ENCODE results near the gene SCN10A. TPM values are rescaled to one million over a fixed set of nuclear protein-coding genes. Genes with fewer than 3 reads are reported as not detected.

The SCN10A gene
- total and polyA plus RNA-seq, 9 of the 15 experiments (the other 6 are each of a cell fraction or from before 2014, with no cell fraction given) = not detected

DNA sequence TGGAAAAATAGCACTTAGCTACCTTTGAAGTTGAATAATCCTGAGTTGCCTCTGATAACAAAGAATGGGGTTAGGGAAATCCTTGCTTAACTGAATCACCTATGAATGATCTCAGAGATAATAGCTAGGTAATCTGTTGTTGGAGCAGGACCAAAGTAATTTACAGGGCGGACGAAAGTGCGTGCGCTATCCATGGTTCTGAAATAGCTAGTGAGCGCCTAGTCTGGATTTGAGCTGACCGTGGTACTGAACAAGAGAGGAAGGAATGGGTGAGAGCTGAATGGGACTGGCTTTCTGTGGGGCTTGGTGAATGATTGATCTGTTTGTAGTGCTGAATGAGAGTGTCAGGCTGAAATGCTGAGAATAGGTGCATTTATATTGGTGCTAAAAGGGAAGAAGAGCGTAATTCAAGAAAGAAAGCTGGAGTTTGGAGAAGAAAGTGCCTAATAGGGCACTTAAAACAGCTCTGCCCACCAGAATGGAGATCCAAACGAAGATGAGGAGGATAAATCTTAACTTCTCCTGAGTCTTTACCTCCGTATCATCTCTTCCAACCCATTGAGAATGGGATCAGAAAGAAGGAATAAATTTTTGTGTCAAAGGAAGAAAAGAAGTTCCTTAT, 10.1 kb downstream of the SCN10A start (continued):
- TF ChIP-seq MEF2A (IDR thresholded peaks at IDR 0.05; ENCODE audit: control insufficient read depth, low read depth, low read length) (no peak), ZNF174 (CRISPR knock-in tag; IDR thresholded peaks at IDR 0.05) (no peak), FOXJ3 (CRISPR knock-in tag; IDR thresholded peaks at IDR 0.05) (peak; percentile 91), SMARCB1 (IDR thresholded peaks at IDR 0.05; ENCODE audit: insufficient read length, low read depth) (no peak), TGIF2 (CRISPR knock-in tag; IDR thresholded peaks at IDR 0.05) (peak; percentile 99), NR4A1 (CRISPR knock-in tag; IDR thresholded peaks at IDR 0.05) (no peak), NR4A1 (tag; IDR thresholded peaks at IDR 0.05) (peak; percentile 90), YY1 (IDR thresholded peaks at IDR 0.05; ENCODE audit: borderline replicate concordance in 1 of 3, control insufficient read depth in 1 of 3, extremely low read depth in 1 of 3, insufficient read depth in 3 of 3, insufficient read length in 1 of 3, insufficient replicate concordance in 2 of 3, low read depth in 1 of 3, low read length in 2 of 3) (no peak), PHTF2 (CRISPR knock-in tag; IDR thresholded peaks at IDR 0.05) (0 out of 2 replicates have a peak, but pooled peaks have one; percentile 20), DDX20 (tag; IDR thresholded peaks at IDR 0.05; ENCODE audit: low read depth) (no peak), PHB (CRISPR knock-in tag; IDR thresholded peaks at IDR 0.05) (no peak), NFE2L1 (tag; IDR thresholded peaks at IDR 0.05; ENCODE audit: borderline replicate concordance, low read depth) (peak; percentile 24; the same call in 1 of the 2 replicates), CBX3 (IDR thresholded peaks at IDR 0.05; ENCODE audit: borderline replicate concordance in 1 of 2, low read length in 2 of 2) (peak in 1 of 2 experiments; percentile 87; a peak in 1 of 3 replicates), PTRF (tag; IDR thresholded peaks at IDR 0.05) (peak; percentile 56; the same call in 1 of the 2 replicates), ZNF224 (CRISPR knock-in tag; IDR thresholded peaks at IDR 0.05) (peak; percentile 96), POLR2AphosphoS5 (IDR thresholded peaks at IDR 0.05; ENCODE audit: control insufficient read depth, insufficient read depth, low read depth, low read length) (peak; percentile 41; the same call in 1 of the 2 replicates), PYGO2 (tag; IDR thresholded peaks at IDR 0.05) (peak; percentile 67; the same call in 1 of the 2 replicates), LEF1 (IDR thresholded peaks at IDR 0.05) (no peak), GTF2E2 (tag; IDR thresholded peaks at IDR 0.05) (no peak)
- TF ChIP-seq, protein P1, sequence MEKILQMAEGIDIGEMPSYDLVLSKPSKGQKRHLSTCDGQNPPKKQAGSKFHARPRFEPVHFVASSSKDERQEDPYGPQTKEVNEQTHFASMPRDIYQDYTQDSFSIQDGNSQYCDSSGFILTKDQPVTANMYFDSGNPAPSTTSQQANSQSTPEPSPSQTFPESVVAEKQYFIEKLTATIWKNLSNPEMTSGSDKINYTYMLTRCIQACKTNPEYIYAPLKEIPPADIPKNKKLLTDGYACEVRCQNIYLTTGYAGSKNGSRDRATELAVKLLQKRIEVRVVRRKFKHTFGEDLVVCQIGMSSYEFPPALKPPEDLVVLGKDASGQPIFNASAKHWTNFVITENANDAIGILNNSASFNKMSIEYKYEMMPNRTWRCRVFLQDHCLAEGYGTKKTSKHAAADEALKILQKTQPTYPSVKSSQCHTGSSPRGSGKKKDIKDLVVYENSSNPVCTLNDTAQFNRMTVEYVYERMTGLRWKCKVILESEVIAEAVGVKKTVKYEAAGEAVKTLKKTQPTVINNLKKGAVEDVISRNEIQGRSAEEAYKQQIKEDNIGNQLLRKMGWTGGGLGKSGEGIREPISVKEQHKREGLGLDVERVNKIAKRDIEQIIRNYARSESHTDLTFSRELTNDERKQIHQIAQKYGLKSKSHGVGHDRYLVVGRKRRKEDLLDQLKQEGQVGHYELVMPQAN (IDR thresholded peaks at IDR 0.05; ENCODE audit: borderline replicate concordance) = peak; percentile 73
- TF ChIP-seq, protein P2, sequence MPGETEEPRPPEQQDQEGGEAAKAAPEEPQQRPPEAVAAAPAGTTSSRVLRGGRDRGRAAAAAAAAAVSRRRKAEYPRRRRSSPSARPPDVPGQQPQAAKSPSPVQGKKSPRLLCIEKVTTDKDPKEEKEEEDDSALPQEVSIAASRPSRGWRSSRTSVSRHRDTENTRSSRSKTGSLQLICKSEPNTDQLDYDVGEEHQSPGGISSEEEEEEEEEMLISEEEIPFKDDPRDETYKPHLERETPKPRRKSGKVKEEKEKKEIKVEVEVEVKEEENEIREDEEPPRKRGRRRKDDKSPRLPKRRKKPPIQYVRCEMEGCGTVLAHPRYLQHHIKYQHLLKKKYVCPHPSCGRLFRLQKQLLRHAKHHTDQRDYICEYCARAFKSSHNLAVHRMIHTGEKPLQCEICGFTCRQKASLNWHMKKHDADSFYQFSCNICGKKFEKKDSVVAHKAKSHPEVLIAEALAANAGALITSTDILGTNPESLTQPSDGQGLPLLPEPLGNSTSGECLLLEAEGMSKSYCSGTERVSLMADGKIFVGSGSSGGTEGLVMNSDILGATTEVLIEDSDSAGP (CRISPR knock-in tag; IDR thresholded peaks at IDR 0.05) = peak; percentile 68; the same call in 1 of the 2 replicates
- TF ChIP-seq, protein P3, sequence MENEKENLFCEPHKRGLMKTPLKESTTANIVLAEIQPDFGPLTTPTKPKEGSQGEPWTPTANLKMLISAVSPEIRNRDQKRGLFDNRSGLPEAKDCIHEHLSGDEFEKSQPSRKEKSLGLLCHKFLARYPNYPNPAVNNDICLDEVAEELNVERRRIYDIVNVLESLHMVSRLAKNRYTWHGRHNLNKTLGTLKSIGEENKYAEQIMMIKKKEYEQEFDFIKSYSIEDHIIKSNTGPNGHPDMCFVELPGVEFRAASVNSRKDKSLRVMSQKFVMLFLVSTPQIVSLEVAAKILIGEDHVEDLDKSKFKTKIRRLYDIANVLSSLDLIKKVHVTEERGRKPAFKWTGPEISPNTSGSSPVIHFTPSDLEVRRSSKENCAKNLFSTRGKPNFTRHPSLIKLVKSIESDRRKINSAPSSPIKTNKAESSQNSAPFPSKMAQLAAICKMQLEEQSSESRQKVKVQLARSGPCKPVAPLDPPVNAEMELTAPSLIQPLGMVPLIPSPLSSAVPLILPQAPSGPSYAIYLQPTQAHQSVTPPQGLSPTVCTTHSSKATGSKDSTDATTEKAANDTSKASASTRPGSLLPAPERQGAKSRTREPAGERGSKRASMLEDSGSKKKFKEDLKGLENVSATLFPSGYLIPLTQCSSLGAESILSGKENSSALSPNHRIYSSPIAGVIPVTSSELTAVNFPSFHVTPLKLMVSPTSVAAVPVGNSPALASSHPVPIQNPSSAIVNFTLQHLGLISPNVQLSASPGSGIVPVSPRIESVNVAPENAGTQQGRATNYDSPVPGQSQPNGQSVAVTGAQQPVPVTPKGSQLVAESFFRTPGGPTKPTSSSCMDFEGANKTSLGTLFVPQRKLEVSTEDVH (IDR thresholded peaks at IDR 0.05; ENCODE audit: low read depth, partially characterized antibody) = peak; percentile 65
